Stimulated activated CD8-positive, alpha-beta memory T cell treated with anti-CD3 and anti-CD28 coated beads, Interleukin-7, amount 100 ng/mL, for 1 hour (primary cell): ENCODE measurements around the gene ELOVL5.
"Not testable (repeated sequence)": the region's sequence is repeated elsewhere in the genome, so short reads cannot be mapped to it uniquely, and the experiment has no call there.

Experiments
- DNase-seq, 2 donors: peaks; one replicate each; pipeline ENCODE4 v3.0.0-alpha.2; 2020; ENCODE audit warnings: low read depth in 2 of 2

ELOVL5 gene

DNA sequence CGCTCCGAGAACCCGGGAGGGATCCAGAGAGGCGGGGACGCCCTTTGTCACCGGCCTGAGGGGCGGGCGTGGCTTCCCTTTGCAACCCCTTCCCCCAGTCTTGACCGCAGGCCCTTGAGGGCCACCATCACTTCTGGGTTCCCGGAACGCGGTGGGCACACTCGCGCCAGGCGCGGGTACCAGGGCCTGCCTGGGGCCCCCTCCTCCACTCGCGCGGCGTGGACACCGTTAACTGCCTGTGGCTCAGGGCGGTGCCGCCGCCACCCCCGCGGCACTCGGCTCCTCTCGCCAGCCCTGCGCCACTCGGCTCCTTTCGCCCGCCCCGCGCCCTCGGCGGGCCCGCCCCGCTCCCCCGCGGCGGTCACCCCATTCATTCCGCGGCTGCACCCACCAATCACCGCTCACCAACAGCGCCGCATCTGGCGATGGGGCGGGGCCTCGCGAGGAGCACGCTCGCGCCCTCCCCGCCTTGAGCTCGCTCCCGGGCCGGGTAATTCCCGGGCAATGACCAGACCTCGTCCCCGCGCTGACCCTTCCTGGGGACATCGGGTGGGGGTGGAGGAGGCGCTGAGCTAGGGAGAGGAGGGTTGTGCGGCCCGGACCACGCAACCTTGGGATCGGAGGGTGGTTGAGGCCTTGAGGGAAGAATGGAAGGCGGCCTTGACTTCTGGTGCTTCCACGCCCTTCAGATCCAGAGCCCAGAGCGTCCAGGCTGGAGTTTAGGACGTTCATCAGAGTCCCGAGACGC, 10.5 kb upstream of the ELOVL5 start:
- DNase-seq: peak; percentile 71 to 76

DNA sequence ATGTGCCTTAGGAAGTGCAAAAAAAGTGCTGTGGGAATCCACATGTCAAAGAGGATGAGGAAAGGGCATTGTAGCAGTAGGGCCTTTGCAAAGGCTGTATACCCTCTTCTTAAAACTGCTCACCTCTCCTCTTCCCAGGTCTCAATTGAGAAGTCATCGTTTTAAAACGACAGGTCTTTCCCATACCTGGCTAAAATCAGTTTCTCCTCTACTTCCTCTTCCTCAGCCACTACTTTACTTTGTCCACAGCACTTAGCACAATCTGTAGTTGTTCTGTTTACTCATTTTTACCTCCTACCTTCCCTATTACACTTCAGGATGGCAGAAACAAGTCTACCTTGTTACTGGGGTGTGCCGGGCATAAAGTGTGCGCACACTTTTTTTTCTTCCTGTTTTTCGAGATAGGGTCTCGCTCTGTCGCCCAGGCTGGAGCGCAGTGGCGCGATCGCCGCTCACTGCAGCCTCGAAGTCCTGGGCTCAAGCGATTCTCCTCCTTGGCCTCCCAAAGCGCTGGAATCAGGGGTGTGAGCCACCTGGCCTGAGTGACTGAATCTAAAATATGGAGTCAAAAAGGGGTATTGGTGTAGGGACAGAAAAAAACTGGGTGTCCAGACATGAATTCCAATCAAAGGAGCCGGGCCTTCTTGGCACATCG, 9.8 kb upstream of the ELOVL5 start:
- no peak for DNase-seq

DNA sequence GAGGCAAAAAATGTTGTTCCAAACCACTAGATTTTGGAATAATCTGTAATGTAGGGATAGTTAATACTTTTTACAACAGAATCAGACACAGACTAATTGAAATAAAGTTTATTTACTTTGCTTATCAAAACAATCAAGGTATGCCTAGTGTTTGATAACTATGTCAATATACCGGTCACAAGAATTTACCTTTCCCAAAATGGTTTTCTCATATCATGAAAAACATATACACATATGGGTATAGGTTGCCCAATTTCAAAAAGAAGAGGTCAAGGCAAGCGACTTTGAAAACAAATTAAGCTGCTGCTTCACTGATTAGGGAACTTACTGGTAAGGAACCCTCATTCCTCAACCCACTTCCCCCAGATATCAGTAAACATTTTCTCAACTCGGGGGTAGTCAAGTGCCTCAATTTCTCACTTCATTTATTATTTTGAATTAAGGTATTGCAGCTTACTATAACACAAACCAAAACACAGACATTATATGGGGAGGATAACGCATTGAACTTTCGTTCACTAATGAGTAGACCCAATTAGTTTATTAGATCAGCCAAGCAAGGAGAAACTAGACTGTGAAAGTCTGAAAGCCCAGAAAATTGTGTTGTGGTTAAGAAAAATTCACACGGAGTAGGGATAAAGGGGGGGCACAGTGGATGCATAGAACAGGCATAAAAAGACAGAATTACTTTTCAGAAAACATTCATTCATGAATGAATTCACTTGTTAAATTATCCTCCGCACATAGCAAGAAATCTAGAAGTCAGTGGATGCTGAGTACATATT, 9.0 kb upstream of the ELOVL5 start:
- no peak for DNase-seq

DNA sequence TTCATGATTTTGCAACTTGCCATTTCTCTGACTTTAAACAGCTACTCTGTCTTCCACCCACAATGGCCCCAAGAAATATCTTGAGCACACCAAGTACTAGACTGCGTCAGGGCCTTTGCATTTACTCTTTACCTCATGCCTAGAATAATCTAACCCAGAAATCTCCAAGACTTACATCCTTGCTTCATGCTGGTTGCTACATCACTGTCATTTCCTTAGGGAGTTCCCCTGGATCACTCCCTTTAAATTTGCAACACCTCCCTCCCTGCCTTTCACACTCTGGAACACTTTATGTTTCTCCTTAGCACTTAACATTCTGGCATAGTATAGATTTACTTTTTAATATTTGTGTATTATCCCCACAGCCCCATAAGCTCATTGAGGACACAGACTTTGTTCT, 4.9 kb upstream of the ELOVL5 start:
- no peak for DNase-seq

DNA sequence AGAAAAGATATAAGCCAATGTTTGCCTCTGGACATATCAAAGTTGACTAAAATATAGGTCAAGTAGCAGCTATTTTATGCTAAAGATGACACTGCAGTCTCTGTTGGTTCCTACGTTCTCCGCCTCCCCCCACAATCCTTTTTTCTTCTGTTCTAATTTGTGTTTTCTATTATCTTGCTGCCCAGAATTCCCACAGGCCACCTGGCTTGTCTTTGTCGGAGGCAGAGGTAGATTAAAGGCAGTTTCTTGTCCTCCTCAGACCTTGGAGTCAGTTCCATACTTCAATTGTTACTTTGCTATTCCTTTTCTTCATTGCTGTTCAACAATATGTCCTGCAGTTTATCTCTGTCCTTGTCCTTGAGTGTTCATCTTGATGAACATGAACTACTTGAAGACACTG, 3.6 kb upstream of the ELOVL5 start:
- DNase-seq: no peak

DNA sequence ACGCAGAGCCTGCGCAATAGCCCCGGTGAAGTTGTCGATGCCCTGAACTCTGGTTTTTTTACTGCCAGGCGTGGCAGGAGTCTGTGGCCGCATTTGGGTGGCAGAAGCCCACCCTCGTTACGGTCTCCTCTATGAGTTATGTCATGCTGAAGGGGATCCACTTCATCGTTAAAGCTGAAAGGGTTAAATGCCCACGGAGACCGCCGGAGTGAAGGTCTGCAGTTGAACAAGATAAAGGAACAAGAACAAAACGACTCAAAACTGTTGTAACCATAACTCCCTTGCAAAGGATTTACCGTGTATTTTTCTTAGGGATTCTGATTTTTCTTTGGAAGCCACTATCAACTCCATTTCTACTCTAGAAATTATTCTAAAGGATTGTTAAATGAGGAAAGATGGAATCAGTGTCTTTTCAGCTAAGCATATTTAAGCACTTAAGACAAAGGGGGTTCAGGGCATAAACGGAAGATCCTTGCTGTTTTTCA, 501 bp upstream of the ELOVL5 start:
- DNase-seq: no peak

DNA sequence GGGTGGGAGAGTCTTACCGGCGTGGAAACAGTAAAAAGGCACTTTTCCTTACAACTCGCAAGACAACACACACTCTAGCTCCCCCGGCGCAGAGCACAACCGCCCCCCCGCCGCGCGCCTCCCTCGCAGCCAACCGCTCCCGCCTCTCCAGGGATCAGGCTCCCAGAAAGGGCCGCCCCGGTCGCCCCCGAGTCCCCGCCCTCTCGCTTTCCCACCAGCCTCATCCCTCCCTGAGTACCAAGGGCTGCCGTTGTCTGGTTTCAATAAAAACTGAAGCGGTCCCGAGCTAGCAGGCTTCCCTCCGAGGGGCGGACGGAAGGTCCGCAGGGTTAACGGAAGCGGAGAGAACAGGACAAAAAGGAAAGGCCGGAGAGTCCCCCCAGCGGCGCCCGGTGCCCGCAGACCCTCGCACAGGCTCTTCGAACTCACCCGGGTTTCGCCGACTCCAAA, 804 bp downstream of the ELOVL5 start:
- DNase-seq: no peak

DNA sequence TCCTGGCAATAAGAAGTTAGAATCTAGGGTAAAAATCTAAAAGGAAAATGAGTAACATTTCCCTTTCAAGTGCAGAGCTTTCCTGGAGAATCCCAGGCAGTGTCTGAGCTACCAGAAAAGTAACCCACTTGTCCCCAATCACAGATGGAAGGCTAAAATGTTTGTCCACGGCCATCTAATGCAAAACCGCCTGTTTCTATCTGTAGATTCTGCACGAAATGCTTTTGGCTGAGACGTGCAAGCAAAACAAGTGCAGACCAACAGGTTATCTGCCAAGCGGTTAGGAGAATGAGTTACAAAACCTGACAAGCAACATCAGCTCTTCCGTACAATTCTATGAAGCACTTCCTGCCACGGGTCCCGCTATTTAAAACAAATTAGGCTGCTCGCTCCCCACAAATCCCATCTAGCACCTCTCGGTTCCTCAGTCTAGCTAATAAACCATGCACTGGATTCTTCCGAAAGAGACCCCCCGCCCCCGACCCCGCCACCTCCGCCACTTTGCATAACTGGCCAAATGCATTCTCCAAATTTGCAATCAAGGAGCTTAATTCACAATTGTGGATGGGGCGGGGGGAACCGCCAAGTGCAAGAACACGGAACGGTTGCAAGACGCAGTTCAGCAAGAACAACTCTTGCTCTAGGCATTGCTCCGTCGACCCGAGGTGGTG, 1.4 kb downstream of the ELOVL5 start:
- DNase-seq: no peak

DNA sequence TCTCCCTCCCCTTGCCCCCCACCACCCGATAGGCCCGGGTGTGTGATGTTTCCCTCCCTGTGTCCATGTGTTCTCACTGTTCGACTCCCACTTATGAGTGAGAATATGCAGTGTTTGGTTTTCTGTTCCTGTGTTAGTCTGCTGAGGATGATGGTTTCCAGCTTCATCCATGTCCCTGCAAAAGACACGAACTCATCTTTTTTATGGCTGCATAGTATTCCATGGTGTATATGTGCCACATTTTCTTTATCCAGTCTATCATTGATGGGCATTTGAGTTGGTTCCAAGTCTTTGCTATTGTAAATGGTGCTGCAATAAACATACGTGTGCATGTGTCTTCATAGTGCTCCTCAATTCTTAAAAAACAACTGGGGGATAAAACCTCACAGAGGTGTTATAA, 2.7 kb downstream of the ELOVL5 start:
- DNase-seq: not testable (repeated sequence)

DNA sequence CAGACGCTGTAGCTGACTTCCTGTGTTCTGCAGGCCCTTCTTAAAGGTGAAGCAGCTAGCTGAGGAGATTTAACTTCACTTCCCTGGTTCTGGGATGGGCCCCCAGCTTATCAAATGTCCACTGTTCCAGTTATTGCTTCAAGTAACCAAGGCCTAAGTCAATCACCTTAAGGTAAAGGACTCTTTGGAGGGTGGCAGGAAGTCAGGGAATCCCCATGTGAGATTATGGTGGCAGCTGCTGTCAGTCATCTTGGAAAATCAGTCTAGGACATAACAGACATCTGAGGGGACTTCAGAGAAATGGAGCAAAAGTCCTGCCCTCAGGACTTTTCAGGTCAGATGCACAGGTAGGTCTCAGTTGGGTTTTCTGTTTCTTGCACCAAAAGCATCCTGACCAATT, 3.8 kb downstream of the ELOVL5 start:
- DNase-seq: no peak

DNA sequence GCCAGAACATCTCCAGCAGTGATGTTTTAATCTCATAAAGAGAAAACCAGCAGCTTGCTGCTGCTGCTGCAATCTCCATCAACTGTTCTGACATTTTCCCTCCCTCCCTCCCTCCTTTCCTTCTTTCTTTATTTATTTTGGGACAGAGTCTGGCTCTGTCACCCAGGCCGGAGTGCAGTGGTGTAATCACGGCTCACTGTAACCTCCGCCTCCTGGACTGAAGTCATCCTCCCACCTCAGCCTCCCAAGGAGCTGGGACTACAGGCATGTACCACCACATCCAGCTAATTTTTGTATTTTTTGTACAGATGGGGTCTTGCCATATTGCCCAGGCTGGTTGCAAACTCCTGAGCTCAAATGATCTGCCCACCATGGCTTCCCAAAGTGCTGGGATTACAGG, 5.7 kb downstream of the ELOVL5 start:
- DNase-seq: no peak

DNA sequence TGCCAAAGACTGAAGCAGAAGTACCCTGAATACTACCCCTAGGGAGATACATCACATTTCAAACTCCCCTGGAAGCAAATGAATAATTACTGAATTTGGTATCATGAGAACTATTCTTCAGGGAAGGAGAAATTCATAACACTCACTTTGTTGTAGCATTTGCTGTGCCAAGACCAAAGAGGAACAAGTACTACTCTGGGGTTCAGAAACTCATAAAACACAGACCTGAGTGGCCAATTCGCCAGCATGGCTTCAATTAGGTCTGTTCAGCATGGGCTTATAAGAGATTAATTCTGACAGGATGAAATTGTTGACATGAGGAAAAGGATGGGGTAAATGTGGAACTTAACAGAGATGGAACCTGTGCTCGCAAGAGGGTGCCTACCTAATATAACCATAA, 6.5 kb downstream of the ELOVL5 start:
- DNase-seq: no peak

DNA sequence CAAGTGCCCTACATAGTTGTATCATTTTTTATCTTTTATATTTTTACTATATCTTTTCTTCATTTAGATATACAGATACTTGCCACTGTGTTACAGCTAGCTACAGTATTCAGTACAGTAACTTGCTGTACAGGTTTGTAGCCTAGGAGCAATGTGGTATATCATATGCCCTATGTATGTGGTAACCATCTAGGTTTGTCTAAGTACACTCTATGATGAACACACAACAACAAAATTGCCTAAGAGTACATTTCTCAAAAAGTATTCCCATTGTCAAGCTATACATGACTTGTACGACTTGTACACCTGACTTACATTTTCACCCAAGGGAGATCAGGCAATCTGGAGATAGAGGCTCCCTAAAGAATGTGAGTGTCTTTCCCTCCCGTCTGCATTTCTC, 8.2 kb downstream of the ELOVL5 start:
- DNase-seq: no peak

DNA sequence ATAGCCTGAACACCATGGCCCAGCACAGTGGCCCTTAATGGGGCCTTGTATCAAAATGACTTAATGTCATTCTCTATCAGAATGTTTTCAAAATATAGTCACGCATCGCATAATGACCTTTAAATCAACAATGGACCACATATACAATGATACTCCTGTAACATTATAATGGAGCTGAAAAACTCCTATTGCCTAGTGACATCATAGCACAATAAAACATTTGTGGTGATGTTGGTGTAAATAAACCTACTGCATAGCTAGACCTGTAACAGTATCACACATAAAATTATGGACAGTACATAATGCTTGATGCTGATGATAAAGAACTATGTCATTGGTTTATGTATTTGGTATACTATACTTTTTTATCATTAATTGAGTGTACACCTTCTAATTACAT, 9.3 kb downstream of the ELOVL5 start:
- DNase-seq: no peak

DNA sequence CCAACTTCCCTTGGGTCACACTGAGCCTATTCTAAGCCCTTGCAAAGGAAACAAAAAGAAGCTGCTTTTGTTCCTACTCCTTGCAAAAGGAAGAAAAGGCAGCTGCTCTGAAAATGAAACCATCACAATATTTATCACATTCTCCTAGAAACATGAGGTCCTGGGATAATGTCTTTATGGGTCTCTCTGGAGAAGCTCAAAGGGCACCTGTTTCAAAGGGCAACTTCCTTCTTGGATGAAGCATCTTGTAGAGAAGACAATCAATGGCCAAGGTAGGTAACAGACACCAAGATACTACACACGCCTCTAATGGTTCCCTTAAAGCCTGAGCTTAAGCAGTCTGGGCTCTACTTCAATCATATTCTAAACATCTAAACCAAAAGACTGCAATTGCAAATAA, 10.4 kb downstream of the ELOVL5 start:
- DNase-seq: no peak

DNA sequence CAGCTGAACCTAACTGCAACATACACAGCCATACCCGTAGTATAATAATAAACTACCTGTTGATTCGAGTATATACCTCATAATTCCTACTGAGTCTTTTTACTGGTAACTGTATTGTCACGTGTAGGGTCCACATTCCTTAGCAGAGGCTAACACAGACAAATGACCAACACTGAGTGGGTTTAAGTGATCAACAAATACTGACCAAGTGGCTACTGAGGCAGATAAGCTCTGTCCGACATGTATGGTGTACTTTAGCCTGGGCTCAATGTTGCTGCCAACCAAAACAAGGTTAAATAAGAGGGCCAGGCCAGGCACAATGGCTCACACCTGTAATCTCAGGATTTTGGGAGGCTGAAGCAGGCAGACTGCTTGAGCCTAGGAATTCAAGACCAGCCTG, 12.7 kb downstream of the ELOVL5 start:
- DNase-seq: no peak

DNA sequence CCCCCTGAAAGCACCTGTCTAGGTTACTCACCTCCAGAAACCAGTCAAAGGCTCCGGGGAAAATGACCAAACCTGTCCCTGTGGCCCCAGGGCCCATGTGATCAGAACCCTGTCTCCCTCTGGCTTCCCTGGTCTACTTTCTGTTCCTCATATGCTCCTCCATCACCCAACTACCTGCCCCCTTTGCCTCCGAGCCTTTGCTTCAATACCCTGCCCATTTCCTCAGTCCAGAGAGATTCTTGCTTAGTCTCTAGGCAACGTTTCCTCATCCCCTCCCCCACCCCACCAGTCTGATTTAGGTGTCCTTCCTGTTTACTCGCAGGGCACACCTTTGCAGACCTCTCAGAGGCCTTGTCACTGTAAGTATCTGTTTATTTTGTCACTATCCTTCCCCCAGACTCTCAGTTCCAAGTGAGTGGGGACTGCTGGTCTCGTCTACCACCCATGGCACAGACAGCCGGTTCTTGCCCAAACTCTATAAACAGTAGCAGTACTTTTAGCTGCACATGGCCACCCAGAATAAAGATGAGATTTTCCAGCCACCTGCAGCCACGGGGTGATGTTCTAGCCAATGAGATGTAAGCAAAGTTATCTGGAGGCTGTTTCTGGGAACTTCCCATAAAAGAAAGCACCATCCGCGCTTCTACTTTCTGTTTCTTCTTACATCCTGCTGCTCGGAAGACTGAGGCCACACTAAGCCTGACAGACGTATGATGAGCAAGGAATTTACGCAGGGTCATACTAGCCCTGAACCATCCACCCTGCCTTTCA, 13.3 kb downstream of the ELOVL5 start:
- no peak for DNase-seq

DNA sequence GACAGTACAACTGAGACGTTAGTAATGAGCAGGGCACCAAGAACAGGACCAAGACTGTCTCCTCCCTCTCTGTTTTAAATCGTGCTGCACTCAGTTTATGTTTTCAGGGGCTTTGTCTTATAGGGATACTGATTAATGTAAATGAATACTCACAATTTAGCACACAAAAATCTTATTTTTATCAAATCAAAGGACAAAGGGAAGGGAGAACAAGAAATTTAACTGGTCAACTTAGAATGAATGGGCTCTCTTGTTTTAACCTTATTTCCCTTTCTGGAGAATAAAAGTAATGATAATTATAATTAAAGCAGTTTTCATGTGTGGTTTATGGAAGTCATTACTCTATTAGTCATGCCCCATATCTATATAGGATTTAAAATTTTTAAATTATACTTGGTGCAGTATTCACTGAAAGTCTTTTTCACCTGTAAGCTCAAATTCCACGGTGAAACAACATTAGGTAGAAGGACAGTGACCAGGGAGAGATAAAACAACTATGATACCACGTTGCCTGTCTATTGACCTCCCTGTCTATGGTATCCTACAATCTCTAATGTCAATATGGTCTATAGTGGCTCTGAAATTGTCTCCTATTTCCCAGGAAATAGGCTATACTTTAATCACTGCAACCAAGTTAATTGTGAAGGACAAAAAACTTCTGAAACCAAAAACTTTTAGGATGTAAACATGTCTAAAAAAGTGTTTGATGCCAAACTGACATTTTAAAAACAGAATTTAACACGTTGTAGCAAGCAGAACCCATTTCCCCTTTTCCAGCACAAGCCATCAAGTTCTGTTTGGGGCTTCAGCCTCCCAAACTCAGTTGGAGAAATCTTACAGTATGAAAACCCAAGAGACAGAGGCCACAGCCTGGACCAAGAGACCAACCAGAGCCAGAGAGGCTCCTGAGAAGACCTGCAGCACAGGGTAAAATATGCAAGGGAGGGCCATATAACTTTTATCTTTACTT, 15.0 kb downstream of the ELOVL5 start:
- no peak for DNase-seq

DNA sequence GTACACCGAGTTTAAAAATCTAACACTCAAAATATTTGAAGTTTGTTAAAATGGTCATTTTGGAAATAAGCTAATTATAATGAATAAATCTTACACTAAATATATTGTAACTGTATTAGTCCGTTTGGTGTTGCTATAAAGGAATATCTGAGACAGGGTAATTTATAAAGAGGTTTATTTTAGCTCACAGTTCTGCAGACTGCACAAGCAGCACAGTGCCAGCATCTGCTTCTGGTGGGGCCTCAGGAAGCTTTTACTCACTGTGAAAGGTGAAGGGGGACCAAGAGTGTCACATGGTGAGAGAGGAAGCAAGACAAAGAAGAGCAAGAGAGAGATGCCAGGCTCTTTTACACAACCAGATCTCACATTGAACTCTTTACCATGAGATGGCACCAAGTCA, 17.1 kb downstream of the ELOVL5 start:
- DNase-seq: no peak

DNA sequence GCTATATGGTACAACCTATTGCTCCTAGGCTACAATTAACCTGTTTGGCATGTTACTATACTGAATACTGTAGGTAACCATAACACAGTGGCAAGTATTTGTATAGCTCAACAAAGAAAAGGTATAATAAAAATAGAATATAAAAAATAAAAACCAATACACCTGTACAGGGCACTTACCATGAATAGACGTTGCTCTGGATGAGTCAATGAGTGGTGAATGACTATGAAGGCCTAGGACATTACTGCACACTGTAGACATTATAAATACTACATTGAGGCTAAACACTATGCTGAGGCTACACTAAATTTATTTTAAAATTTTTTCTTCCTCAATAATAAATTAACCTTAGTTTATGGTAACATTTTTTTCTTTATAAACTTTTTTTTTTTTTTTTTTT, 18.6 kb downstream of the ELOVL5 start:
- DNase-seq: no peak
